GM18526 (cell line): ENCODE results near the gene PEPD.

Source experiments
- POLR2A ChIP-seq: IDR thresholded peaks from 3 replicates; pipeline ENCODE4 v1.6.1; 2011; ENCODE audit not compliant: insufficient read length; ENCODE audit errors: extremely low read depth

Gene PEPD

GRCh38 chr19:33403221-33403972 lies 118.2 kb downstream of the PEPD start:
- TF ChIP-seq POLR2A = no peak

- TF ChIP-seq POLR2A = no peak
Observed at GRCh38 chr19:33402421-33403220, 119.0 kb downstream of the PEPD start.

- no peak for TF ChIP-seq POLR2A
Observed at GRCh38 chr19:33401683-33402420, 119.7 kb downstream of the PEPD start.

GRCh38 chr19:33400856-33401682 lies 120.5 kb downstream of the PEPD start:
- no peak for TF ChIP-seq POLR2A

GRCh38 chr19:33399745-33400681 lies 121.6 kb downstream of the PEPD start:
- no peak for TF ChIP-seq POLR2A

- TF ChIP-seq POLR2A = no peak
Observed at GRCh38 chr19:33399081-33399744, 122.4 kb downstream of the PEPD start.

- TF ChIP-seq POLR2A = no peak
Observed at GRCh38 chr19:33398361-33399060, 123.1 kb downstream of the PEPD start.

- TF ChIP-seq POLR2A = no peak
Observed at GRCh38 chr19:33397536-33398360, 123.8 kb downstream of the PEPD start.

GRCh38 chr19:33396701-33397535 lies 124.7 kb downstream of the PEPD start:
- no peak for TF ChIP-seq POLR2A

- TF ChIP-seq POLR2A = no peak
Observed at GRCh38 chr19:33395561-33396550, 125.7 kb downstream of the PEPD start.
